Gastrocnemius medialis (tissue), 4 donors: ENCODE data around the gene DPP10.

Experiments used
- CTCF ChIP-seq, 5 experiments: fragments of 450-650 bp in 3 of 5; fragments of 200-600 bp in 2 of 5; sonication (generic) in 2 of 5; IDR thresholded peaks in 4 of 5; conservative IDR thresholded peaks in 1 of 5; 1 replicate in 4 of 5; 2 replicates in 1 of 5; pipeline ENCODE4 v1.5.1; 2016 to 2019; ENCODE audit warnings: antibody characterized with exemption in 5 of 5, mild to moderate bottlenecking in 3 of 5, moderate library complexity in 3 of 5
- POLR2A ChIP-seq, 2 donors: fragments of 450-650 bp; IDR thresholded peaks; one replicate each; pipeline ENCODE4 v1.6.1; 2017; ENCODE audit warnings: antibody characterized with exemption in 2 of 2, mild to moderate bottlenecking in 2 of 2, moderate library complexity in 2 of 2

GRCh38 chr2:115560666-115561065 is 1118.2 kb downstream of the DPP10 start:
- TF ChIP-seq CTCF (IDR thresholded peaks at IDR 0.05 in 4 of 5, conservative IDR thresholded peaks at IDR 0.05 in 1 of 5), result no peak
- no peak for TF ChIP-seq POLR2A (IDR thresholded peaks at IDR 0.05)
